Neural progenitor cell (in vitro differentiated cells): Measurements from ENCODE around the gene SEC22A.

ENCODE experiments used
- EZH2 ChIP-seq: fragments of 200-600 bp; sonication (generic); IDR thresholded peaks from 2 replicates; pipeline ENCODE4 v1.6.1; 2017; ENCODE audit warnings: antibody characterized with exemption, mild to moderate bottlenecking, moderate library complexity
- EZH2phosphoT487 ChIP-seq: fragments of 200-600 bp; sonication (generic); IDR thresholded peaks from 2 replicates; pipeline ENCODE4 v1.6.1; 2017; ENCODE audit warnings: antibody characterized with exemption
- TF ChIP-seq, protein P1 (sequence below): fragments of 200-600 bp; sonication (generic); IDR thresholded peaks from 2 replicates; pipeline ENCODE4 v1.5.1; 2017; ENCODE audit warnings: antibody characterized with exemption, mild to moderate bottlenecking

DNA sequence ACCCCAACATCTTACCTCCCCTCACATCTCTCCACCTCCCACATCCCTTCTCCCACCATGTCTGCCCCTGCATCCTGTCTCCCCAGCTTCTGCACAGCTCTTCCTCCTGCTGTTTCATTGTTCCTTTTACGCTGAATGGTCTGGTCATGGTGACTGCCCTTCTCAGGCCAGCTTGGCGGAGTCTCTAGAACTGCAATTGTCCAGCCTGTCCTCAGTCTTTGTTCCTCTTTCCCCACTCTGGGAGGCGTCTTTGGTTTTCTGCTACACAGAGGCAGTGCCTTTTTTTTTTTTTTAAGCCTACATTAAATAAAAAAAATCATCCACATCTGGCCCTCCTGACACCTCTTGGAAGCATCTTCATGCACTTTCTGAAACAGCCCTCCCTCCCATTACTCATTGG, 49.1 kb upstream of the SEC22A start:
- no peak for TF ChIP-seq EZH2phosphoT487
- TF ChIP-seq EZH2 = no peak
- TF ChIP-seq, protein P1, sequence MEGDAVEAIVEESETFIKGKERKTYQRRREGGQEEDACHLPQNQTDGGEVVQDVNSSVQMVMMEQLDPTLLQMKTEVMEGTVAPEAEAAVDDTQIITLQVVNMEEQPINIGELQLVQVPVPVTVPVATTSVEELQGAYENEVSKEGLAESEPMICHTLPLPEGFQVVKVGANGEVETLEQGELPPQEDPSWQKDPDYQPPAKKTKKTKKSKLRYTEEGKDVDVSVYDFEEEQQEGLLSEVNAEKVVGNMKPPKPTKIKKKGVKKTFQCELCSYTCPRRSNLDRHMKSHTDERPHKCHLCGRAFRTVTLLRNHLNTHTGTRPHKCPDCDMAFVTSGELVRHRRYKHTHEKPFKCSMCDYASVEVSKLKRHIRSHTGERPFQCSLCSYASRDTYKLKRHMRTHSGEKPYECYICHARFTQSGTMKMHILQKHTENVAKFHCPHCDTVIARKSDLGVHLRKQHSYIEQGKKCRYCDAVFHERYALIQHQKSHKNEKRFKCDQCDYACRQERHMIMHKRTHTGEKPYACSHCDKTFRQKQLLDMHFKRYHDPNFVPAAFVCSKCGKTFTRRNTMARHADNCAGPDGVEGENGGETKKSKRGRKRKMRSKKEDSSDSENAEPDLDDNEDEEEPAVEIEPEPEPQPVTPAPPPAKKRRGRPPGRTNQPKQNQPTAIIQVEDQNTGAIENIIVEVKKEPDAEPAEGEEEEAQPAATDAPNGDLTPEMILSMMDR = no peak
